ENCODE data around the gene CDC14A.

Gene CDC14A

DNA sequence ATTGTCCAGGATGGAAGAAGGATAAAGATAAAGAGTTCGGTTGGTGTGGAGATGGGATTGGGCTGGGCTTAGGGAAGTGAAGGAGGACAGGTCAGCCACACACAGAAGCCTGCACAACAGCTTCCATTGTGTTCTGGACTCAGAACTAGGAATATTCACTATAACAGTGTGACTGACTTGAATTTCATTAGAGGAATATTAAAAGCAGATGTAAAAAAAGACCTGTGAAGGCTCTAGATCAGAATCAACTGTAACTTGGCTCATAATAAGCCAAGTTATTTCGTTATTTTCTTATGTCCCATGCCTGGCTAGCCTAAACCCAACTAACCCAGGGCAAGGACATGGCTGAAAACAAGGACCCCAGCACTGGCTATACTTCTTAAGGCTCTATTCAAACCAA is 129.0 kb downstream of the CDC14A start:
- no peak for DNase-seq (ENCODE audit: low read depth)
- no peak overlapping the region for H3K4me3 ChIP-seq (ENCODE audit: low read depth, low read length)
- no peak for TF ChIP-seq CTCF (IDR thresholded peaks at IDR 0.05; ENCODE audit: low read depth, low read length, missing control alignments)

- DNase-seq (ENCODE audit: low read depth) = no peak
- no peak for TF ChIP-seq CTCF (IDR thresholded peaks at IDR 0.05; ENCODE audit: low read depth, low read length, missing control alignments)
- H3K4me3 ChIP-seq (ENCODE audit: low read depth, low read length) = no peak overlapping the region
These were observed 129.9 kb downstream of the CDC14A start for GRCh38 chr1:100482167-100482566.

DNA sequence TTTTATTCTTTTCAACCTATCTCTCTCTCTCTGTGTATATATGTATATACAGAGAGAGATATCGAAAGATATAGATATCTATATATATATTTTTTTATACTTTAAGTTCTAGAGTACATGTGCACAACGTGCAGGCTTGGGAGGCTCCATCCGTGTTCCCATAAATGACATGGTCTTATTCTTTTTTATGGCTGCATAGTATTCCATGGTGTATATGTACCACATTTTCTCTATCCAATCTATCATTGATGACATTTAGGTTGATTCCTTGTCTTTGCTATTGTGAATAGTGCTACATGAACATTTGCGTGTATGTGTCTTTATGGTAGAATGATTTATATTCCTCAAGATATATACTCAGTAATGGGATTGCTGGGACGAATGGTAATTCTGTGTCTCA is 130.4 kb downstream of the CDC14A start:
- H3K4me3 ChIP-seq (ENCODE audit: low read depth, low read length) = no peak overlapping the region
- DNase-seq (ENCODE audit: low read depth) = no peak
- no peak for TF ChIP-seq CTCF (IDR thresholded peaks at IDR 0.05; ENCODE audit: low read depth, low read length, missing control alignments)

DNA sequence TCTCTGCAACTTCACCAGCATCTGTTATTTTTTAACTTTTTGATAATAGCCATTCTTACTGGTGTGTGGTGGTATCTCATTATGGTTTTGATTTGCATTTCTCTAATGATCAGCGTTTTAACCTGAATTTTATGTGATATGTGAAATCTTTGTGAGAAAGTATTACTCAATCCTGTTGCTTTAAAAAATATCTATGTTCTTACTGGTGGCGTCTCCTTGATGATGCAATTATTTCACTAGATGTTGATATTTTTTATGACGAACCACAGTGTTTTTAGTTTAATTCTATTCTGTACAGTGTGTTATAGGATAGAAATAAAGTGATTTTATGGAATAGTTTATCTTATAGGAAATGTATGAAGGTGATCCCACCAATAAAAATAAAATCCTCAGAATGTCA is 130.9 kb downstream of the CDC14A start:
- no peak overlapping the region for H3K4me3 ChIP-seq (ENCODE audit: low read depth, low read length)
- DNase-seq (ENCODE audit: low read depth) = no peak
- no peak for TF ChIP-seq CTCF (IDR thresholded peaks at IDR 0.05; ENCODE audit: low read depth, low read length, missing control alignments)

- TF ChIP-seq CTCF (IDR thresholded peaks at IDR 0.05; ENCODE audit: low read depth, low read length, missing control alignments) = no peak
- H3K4me3 ChIP-seq (ENCODE audit: low read depth, low read length) = no peak overlapping the region
- DNase-seq (ENCODE audit: low read depth) = no peak
These were observed 133.6 kb downstream of the CDC14A start for GRCh38 chr1:100485855-100486258.

GRCh38 chr1:100494393-100495084 is 142.2 kb downstream of the CDC14A start:
- no peak for TF ChIP-seq CTCF (IDR thresholded peaks at IDR 0.05; ENCODE audit: low read depth, low read length, missing control alignments)
- DNase-seq (ENCODE audit: low read depth) = no peak
- H3K4me3 ChIP-seq (ENCODE audit: low read depth, low read length) = no peak overlapping the region

GRCh38 chr1:100496896-100497295 is 144.6 kb downstream of the CDC14A start:
- H3K4me3 ChIP-seq (ENCODE audit: low read depth, low read length) = no peak overlapping the region
- TF ChIP-seq CTCF (IDR thresholded peaks at IDR 0.05; ENCODE audit: low read depth, low read length, missing control alignments) = no peak
- DNase-seq (ENCODE audit: low read depth) = no peak

Measured in GM12864 (cell line).